MM.1S (cell line): ENCODE data around the gene ANGPT4.
A peak's percentile ranks its signal among the peaks of the same experiment; 100 is the strongest.

ENCODE experiments used
- DNase-seq: peaks from one replicate; pipeline ENCODE4 v3.0.0-alpha.2; 2015
- H2AFZ ChIP-seq: fragments of 300-600 bp; sonication (generic); 2 replicates; pipeline ENCODE4 v1.6.0; 2016; ENCODE audit warnings: antibody characterized with exemption, low read length
- H3F3A ChIP-seq: fragments of 300-600 bp; sonication (generic); 2 replicates; pipeline ENCODE4 v1.6.1; 2016; ENCODE audit warnings: mild to moderate bottlenecking, antibody characterized with exemption, low read length, moderate library complexity, mixed read lengths; ENCODE audit not compliant: insufficient read depth
- H3K27ac ChIP-seq: fragments of 300-600 bp; sonication (generic); 2 replicates; pipeline ENCODE4 v1.5.1; 2016; ENCODE audit warnings: mild to moderate bottlenecking, low read length
- H3K27me3 ChIP-seq: fragments of 300-600 bp; sonication (generic); replicated peaks from 2 replicates; pipeline ENCODE4 v1.6.0; 2016; ENCODE audit warnings: low read length; ENCODE audit not compliant: insufficient read depth
- H3K36me3 ChIP-seq: fragments of 300-600 bp; sonication (generic); replicated peaks from 2 replicates; pipeline ENCODE4 v1.6.1; 2016; ENCODE audit warnings: mild to moderate bottlenecking, low read length, mixed read lengths; ENCODE audit not compliant: insufficient read depth
- H3K4me1 ChIP-seq: fragments of 300-600 bp; sonication (generic); 2 replicates; pipeline ENCODE4 v1.6.1; 2016; ENCODE audit warnings: low read length, mixed read lengths
- H3K4me2 ChIP-seq: fragments of 300-600 bp; sonication (generic); 2 replicates; pipeline ENCODE4 v1.6.0; 2016; ENCODE audit warnings: low read depth, low read length
- H3K4me3 ChIP-seq: fragments of 300-600 bp; sonication (generic); 2 replicates; pipeline ENCODE4 v1.5.1; 2016; ENCODE audit warnings: low read length, mixed read lengths
- H3K79me2 ChIP-seq: fragments of 300-600 bp; sonication (generic); 2 replicates; pipeline ENCODE4 v1.6.1; 2016; ENCODE audit warnings: mixed run types, low read length, mixed read lengths
- H3K9ac ChIP-seq: fragments of 300-600 bp; sonication (generic); 2 replicates; pipeline ENCODE4 v1.6.1; 2016; ENCODE audit warnings: low read length, mixed read lengths
- H3K9me2 ChIP-seq: fragments of 300-600 bp; sonication (generic); replicated peaks from 2 replicates; pipeline ENCODE4 v1.6.1; 2016; ENCODE audit warnings: mild to moderate bottlenecking, low read length, mixed read lengths; ENCODE audit not compliant: insufficient read depth
- H3K9me3 ChIP-seq: fragments of 300-600 bp; sonication (generic); replicated peaks from 2 replicates; pipeline ENCODE4 v1.6.1; 2016; ENCODE audit warnings: mild to moderate bottlenecking, low read length, mixed read lengths; ENCODE audit not compliant: insufficient read depth
- H4K20me1 ChIP-seq: fragments of 300-600 bp; sonication (generic); 2 replicates; pipeline ENCODE4 v1.6.1; 2016; ENCODE audit warnings: mild to moderate bottlenecking, low read length, moderate library complexity, mixed read lengths; ENCODE audit not compliant: insufficient read depth
- EZH2 ChIP-seq: fragments of 300-600 bp; sonication (generic); optimal IDR thresholded peaks from 2 replicates; pipeline ENCODE3; 2017; ENCODE audit warnings: low read depth, mild to moderate bottlenecking, antibody characterized with exemption, low read length, mixed read lengths
- EZH2phosphoT487 ChIP-seq: fragments of 300-600 bp; sonication (generic); IDR thresholded peaks from 2 replicates; pipeline ENCODE4 v1.6.1; 2018; ENCODE audit warnings: antibody characterized with exemption, low read length
- TF ChIP-seq, protein P1 (sequence below): fragments of 300-600 bp; sonication (generic); IDR thresholded peaks from 2 replicates; pipeline ENCODE4 v1.5.1; 2016; ENCODE audit warnings: antibody characterized with exemption, low read length, mixed read lengths

The ANGPT4 gene

DNA sequence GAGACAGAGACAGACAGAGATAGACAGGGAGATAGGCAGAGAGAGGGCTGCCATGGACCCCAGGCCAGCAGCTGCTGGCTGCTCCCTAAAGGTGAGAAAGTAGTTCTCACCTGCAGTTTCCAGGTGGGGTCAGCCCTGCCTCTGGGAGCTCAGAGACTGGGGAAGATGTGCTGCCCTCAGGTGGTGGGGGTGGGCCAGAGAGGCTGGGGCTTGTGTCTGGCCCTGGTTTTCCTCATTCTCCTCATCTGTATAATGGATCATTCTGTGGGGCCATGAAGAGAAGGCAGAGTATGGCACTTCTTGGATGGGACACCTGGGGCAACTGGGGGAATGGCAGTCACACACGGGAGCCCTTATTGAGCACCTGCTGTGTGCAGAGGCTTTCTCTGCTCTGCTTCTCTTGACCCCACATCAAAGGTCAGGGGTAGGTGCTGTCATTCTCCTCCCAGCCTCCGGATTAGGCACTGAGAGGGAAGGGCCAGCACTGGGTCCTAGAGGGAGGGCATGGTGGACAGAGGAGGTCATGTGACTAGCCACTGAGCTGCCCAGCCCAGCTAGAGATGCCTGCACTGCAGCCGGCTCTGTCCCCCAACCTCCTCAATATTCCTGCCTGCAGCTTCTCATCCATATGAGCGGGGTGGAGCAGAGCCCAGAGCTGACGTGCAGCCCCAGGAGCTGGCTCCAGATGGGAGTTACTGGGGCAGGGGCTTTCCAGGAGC, 4.1 kb downstream of the ANGPT4 start:
- no peak overlapping the region for H3K27ac ChIP-seq
- no peaks in the 10 kb centered on the region for H3K4me1 ChIP-seq
- H3F3A ChIP-seq: no peaks in the 10 kb centered on the region
- peaks cover 14% of the 10 kb centered on the region; the same call in 1 of the 2 replicates for H3K27me3 ChIP-seq
- DNase-seq: no peak
- no peaks in the 10 kb centered on the region for H4K20me1 ChIP-seq
- no peak overlapping the region for H3K4me3 ChIP-seq
- no peaks in the 10 kb centered on the region for H3K79me2 ChIP-seq
- no peak overlapping the region for H3K9ac ChIP-seq
- no peaks in the 10 kb centered on the region for H3K9me2 ChIP-seq
- TF ChIP-seq, protein P1, sequence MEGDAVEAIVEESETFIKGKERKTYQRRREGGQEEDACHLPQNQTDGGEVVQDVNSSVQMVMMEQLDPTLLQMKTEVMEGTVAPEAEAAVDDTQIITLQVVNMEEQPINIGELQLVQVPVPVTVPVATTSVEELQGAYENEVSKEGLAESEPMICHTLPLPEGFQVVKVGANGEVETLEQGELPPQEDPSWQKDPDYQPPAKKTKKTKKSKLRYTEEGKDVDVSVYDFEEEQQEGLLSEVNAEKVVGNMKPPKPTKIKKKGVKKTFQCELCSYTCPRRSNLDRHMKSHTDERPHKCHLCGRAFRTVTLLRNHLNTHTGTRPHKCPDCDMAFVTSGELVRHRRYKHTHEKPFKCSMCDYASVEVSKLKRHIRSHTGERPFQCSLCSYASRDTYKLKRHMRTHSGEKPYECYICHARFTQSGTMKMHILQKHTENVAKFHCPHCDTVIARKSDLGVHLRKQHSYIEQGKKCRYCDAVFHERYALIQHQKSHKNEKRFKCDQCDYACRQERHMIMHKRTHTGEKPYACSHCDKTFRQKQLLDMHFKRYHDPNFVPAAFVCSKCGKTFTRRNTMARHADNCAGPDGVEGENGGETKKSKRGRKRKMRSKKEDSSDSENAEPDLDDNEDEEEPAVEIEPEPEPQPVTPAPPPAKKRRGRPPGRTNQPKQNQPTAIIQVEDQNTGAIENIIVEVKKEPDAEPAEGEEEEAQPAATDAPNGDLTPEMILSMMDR: peak; percentile 14; the same call in 1 of the 2 replicates
- TF ChIP-seq EZH2: no peak
- H3K36me3 ChIP-seq: no peaks in the 10 kb centered on the region
- no peak overlapping the region for H3K4me2 ChIP-seq
- H2AFZ ChIP-seq: no peak overlapping the region
- no peaks in the 10 kb centered on the region for H3K9me3 ChIP-seq

DNA sequence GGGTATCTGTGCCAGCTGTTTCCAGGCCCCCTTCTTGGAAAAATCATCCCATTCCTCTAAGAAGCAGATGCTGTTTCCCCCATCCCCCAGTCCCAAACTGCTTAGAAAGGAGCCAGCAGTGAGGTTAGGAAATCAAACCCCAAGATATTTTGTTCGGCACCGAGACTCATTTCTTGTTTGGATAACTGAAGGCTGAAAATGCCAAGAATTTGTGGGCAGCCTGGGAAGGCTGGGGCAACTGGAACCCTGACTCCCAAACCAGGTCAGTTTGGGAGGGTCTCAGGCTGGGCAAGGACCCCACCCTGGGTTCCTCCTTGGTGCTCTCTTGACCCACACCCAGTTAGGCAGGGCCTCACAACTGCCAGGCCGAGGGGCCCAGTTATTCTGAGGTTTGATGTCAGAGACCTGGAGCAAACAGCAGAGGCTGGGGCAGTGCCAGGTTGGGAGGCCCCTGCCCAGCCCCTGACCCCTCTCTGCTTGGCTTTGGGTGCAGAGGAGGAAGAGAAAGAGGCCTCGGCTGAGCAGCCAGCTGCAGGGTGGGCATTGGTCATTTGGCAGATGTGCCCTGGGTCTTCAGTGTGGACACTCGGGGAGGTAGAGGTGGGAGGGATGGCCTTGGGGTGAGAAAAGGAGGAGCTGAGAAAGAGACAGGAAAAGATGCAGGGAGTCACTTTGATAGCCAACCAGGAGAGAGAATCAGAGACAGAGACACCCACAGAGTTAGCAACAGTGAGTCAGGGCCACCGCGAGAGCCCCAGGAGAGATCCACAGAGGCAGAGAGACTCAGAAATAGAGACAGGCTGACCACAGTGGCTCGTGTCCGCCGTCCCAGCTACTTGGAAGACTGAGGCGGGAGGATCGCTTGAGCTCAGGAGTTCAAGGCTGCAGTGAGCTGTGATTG, 5.0 kb downstream of the ANGPT4 start:
- DNase-seq: no peak
- no peaks in the 10 kb centered on the region for H3F3A ChIP-seq
- H3K36me3 ChIP-seq: no peaks in the 10 kb centered on the region
- H3K4me2 ChIP-seq: no peak overlapping the region
- no peaks in the 10 kb centered on the region for H4K20me1 ChIP-seq
- H2AFZ ChIP-seq: no peak overlapping the region
- H3K9me3 ChIP-seq: no peaks in the 10 kb centered on the region
- no peak overlapping the region for H3K4me3 ChIP-seq
- no peaks in the 10 kb centered on the region for H3K79me2 ChIP-seq
- H3K4me1 ChIP-seq: no peaks in the 10 kb centered on the region
- TF ChIP-seq EZH2: no peak
- H3K9me2 ChIP-seq: no peaks in the 10 kb centered on the region
- peaks cover 14% of the 10 kb centered on the region; the same call in 1 of the 2 replicates for H3K27me3 ChIP-seq
- H3K9ac ChIP-seq: no peak overlapping the region
- no peak overlapping the region for H3K27ac ChIP-seq

DNA sequence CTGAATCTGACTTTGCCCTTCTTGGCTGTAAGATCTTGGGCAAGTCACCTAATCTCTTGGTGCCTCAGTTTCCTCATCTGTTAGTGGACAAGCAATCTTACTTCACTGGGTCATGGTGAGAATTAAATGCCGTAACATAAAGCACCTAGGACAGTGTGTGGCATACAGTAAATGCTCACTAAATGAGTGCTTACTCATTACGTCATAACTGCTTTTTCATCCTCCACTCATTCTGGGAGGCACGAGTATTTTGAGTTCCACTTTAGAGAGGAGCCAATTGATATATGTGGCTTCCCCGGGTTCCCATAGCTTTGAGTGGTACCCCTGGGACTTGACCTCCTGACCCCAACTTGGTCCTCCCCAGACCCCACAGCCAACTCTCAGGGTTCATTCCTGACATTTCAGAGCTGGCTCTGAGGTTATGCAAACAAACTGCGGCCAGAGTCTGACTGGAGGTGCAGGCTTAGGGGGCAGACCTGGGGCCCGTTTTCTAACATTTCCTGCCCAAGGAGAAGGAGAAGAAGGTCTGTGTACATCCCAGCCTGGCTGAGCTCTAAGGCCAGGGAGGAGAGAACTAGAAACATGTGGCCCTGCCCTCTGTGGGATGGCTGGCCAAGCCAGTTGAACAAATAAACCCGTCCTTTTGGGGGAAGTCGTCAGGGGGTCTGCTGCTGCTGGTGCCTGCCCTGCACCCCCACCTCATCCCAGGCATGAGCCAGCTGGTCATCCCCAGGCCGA, 5.8 kb downstream of the ANGPT4 start:
- no peak overlapping the region for H3K27ac ChIP-seq
- no peaks in the 10 kb centered on the region for H3K4me1 ChIP-seq
- no peak for TF ChIP-seq EZH2
- no peak for TF ChIP-seq EZH2phosphoT487
- TF ChIP-seq, protein P1: no peak
- no peaks in the 10 kb centered on the region for H3K36me3 ChIP-seq
- no peak for DNase-seq
- no peaks in the 10 kb centered on the region for H3F3A ChIP-seq
- H3K4me3 ChIP-seq: no peak overlapping the region
- H4K20me1 ChIP-seq: no peaks in the 10 kb centered on the region
- H3K9me3 ChIP-seq: no peaks in the 10 kb centered on the region
- H3K79me2 ChIP-seq: no peaks in the 10 kb centered on the region
- peaks cover 10% of the 10 kb centered on the region; the same call in 1 of the 2 replicates for H3K27me3 ChIP-seq
- H2AFZ ChIP-seq: no peak overlapping the region
- no peak overlapping the region for H3K4me2 ChIP-seq
- H3K9ac ChIP-seq: no peak overlapping the region
- H3K9me2 ChIP-seq: no peaks in the 10 kb centered on the region
